H9 (cell line): Measurements from ENCODE around the gene DMRT1. TPM values are rescaled to one million over a fixed set of nuclear protein-coding genes. Genes with fewer than 3 reads are reported as not detected.

ENCODE experiments used
- DNase-seq: peaks from one replicate; pipeline ENCODE4 v3.0.0-alpha.2; 2017
- H2AFZ ChIP-seq: one replicate; pipeline ENCODE4 v1.6.1; 2013; ENCODE audit warnings: mild to moderate bottlenecking, low read length, control low read depth, moderate library complexity
- H2AK5ac ChIP-seq: 2 replicates; pipeline ENCODE4 v1.6.1; 2013; ENCODE audit warnings: low read length, control low read depth, mixed read lengths; ENCODE audit not compliant: insufficient read length
- H2BK120ac ChIP-seq: one replicate; pipeline ENCODE4 v1.6.1; 2013; ENCODE audit warnings: low read depth, mild to moderate bottlenecking, low read length, control low read depth, inconsistent platforms; ENCODE audit not compliant: poor library complexity, severe bottlenecking
- H2BK12ac ChIP-seq: 2 replicates; pipeline ENCODE4 v1.6.1; 2013; ENCODE audit warnings: low read length, control low read depth, mixed read lengths, low read depth; ENCODE audit not compliant: insufficient read length
- H2BK15ac ChIP-seq: 2 replicates; pipeline ENCODE4 v1.6.1; 2013; ENCODE audit warnings: low read depth, low read length, control low read depth
- H2BK20ac ChIP-seq: one replicate; pipeline ENCODE4 v1.6.1; 2013; ENCODE audit warnings: low read depth, mild to moderate bottlenecking, low read length, control low read depth, inconsistent platforms; ENCODE audit not compliant: poor library complexity, severe bottlenecking
- H2BK5ac ChIP-seq: 2 replicates; pipeline ENCODE4 v1.6.1; 2013; ENCODE audit warnings: low read length, control low read depth, mixed read lengths; ENCODE audit not compliant: insufficient read length
- H3K14ac ChIP-seq: 2 replicates; pipeline ENCODE4 v1.6.1; 2013; ENCODE audit warnings: low read length, control low read depth; ENCODE audit not compliant: insufficient read depth
- H3K18ac ChIP-seq: 2 replicates; pipeline ENCODE4 v1.6.1; 2013; ENCODE audit warnings: low read depth, mild to moderate bottlenecking, mixed read lengths, low read length, control low read depth; ENCODE audit not compliant: insufficient read length
- H3K23ac ChIP-seq: 2 replicates; pipeline ENCODE4 v1.6.1; 2013; ENCODE audit warnings: low read length, control low read depth, mixed read lengths, low read depth; ENCODE audit not compliant: insufficient read length
- H3K23me2 ChIP-seq: 2 replicates; pipeline ENCODE4 v1.6.1; 2013; ENCODE audit warnings: low read depth, mild to moderate bottlenecking, mixed read lengths, low read length, control low read depth; ENCODE audit not compliant: insufficient read length, poor library complexity, severe bottlenecking
- H3K27ac ChIP-seq: 2 replicates; pipeline ENCODE4 v1.5.1; 2013; ENCODE audit warnings: low read length, control low read depth, mixed read lengths, low read depth; ENCODE audit not compliant: insufficient read length
- H3K27me3 ChIP-seq: 2 replicates; pipeline ENCODE4 v1.6.1; 2013; ENCODE audit warnings: low read length, control low read depth, inconsistent platforms; ENCODE audit not compliant: insufficient read depth
- H3K4ac ChIP-seq: 2 replicates; pipeline ENCODE4 v1.6.1; 2013; ENCODE audit warnings: low read depth, mild to moderate bottlenecking, control low read depth, inconsistent platforms, low read length, moderate library complexity
- H3K4me1 ChIP-seq: 2 replicates; pipeline ENCODE4 v1.6.1; 2013; ENCODE audit warnings: low read length, control low read depth, inconsistent platforms; ENCODE audit not compliant: insufficient read depth
- H3K4me2 ChIP-seq: 2 replicates; pipeline ENCODE4 v1.6.1; 2013; ENCODE audit warnings: low read length, control low read depth, mixed read lengths; ENCODE audit not compliant: insufficient read length, insufficient read depth
- H3K56ac ChIP-seq: 2 replicates; pipeline ENCODE4 v1.6.1; 2013; ENCODE audit warnings: low read depth, mild to moderate bottlenecking, mixed read lengths, low read length, control low read depth; ENCODE audit not compliant: insufficient read length
- H3K79me1 ChIP-seq: 2 replicates; pipeline ENCODE4 v1.6.1; 2013; ENCODE audit warnings: low read depth, mild to moderate bottlenecking, moderate library complexity, low read length, control low read depth, inconsistent platforms; ENCODE audit not compliant: insufficient read depth, poor library complexity, severe bottlenecking
- H3K79me2 ChIP-seq: 2 replicates; pipeline ENCODE4 v1.6.1; 2013; ENCODE audit warnings: low read length, control low read depth, inconsistent platforms; ENCODE audit not compliant: insufficient read depth
- H3K9ac ChIP-seq: 2 replicates; pipeline ENCODE4 v1.6.1; 2013; ENCODE audit warnings: low read length, control low read depth, mixed read lengths; ENCODE audit not compliant: insufficient read length; ENCODE audit errors: extremely low read depth
- H3K9me3 ChIP-seq: one replicate; pipeline ENCODE4 v1.6.1; 2013; ENCODE audit warnings: low read depth, low read length, inconsistent platforms; ENCODE audit not compliant: control insufficient read depth
- H3T11ph ChIP-seq: one replicate; pipeline ENCODE4 v1.6.1; 2013; ENCODE audit warnings: mild to moderate bottlenecking, low read length, control low read depth, inconsistent platforms
- H4K20me1 ChIP-seq: one replicate; pipeline ENCODE4 v1.6.1; 2013; ENCODE audit not compliant: control insufficient read depth, insufficient read length, insufficient read depth
- H4K5ac ChIP-seq: 2 replicates; pipeline ENCODE4 v1.6.1; 2013; ENCODE audit warnings: low read depth, mild to moderate bottlenecking, mixed read lengths, low read length, control low read depth; ENCODE audit not compliant: insufficient read length
- H4K8ac ChIP-seq: replicated peaks from 2 replicates; pipeline ENCODE4 v1.6.1; 2013; ENCODE audit warnings: low read length, control low read depth, mixed read lengths, low read depth; ENCODE audit not compliant: insufficient read length
- H4K91ac ChIP-seq: 2 replicates; pipeline ENCODE4 v1.6.1; 2013; ENCODE audit warnings: low read depth, mild to moderate bottlenecking, moderate library complexity, mixed read lengths, low read length, control low read depth; ENCODE audit not compliant: insufficient read length
- H3K27ac Mint-ChIP-seq, 3 experiments: 2 replicates in 2 of 3; 3 replicates in 1 of 3; pipeline ENCODE4 v1.8.0; 2020 to 2021; ENCODE audit warnings: mixed read lengths in 3 of 3, mild to moderate bottlenecking in 1 of 3, moderate library complexity in 1 of 3
- H3K27me3 Mint-ChIP-seq: 2 replicates; pipeline ENCODE4 v1.8.0; 2021; ENCODE audit warnings: low read depth, mild to moderate bottlenecking, moderate library complexity, mixed read lengths
- H3K36me3 Mint-ChIP-seq, 3 experiments: 2 replicates in 2 of 3; 3 replicates in 1 of 3; pipeline ENCODE4 v1.8.0; 2020 to 2021; ENCODE audit warnings: low read depth in 3 of 3, mixed read lengths in 3 of 3; ENCODE audit not compliant: insufficient read depth in 1 of 3
- H3K4me1 Mint-ChIP-seq, 2 experiments: 2 replicates each; pipeline ENCODE4 v1.8.0; 2020; ENCODE audit warnings: mixed read lengths in 2 of 2
- H3K4me3 Mint-ChIP-seq, 2 experiments: 2 replicates in 1 of 2; 3 replicates in 1 of 2; pipeline ENCODE4 v1.8.0; 2020 to 2021; ENCODE audit warnings: mild to moderate bottlenecking in 2 of 2, mixed read lengths in 2 of 2, moderate library complexity in 1 of 2
- H3K9me3 Mint-ChIP-seq, 2 experiments: 2 replicates in 1 of 2; 3 replicates in 1 of 2; pipeline ENCODE4 v1.8.0; 2020; ENCODE audit warnings: mild to moderate bottlenecking in 2 of 2, mixed read lengths in 2 of 2, moderate library complexity in 1 of 2
- CTCF ChIP-seq: fragments of 200-600 bp; sonication (generic); conservative IDR thresholded peaks from 3 replicates; pipeline ENCODE4 v1.8.0; 2021; ENCODE audit warnings: antibody characterized with exemption, mild to moderate bottlenecking
- WGBS: extraction: QIAGEN DNeasy Blood & Tissue Kit; methylation state at CpG from one replicate; pipeline ENCODE4 v1.1.7; 2013; ENCODE audit warnings: missing lambda C conversion rate, low lambda C conversion rate, mixed read lengths; ENCODE audit not compliant: insufficient read length; ENCODE audit errors: extremely low coverage; 5-methylcytosine and 5-hydroxymethylcytosine counted together
- total RNA-seq: library from RNA; stranded (reverse); gene quantifications from 2 replicates; pipeline ENCODE4 v1.2.1, GENCODE V29; 2021

DMRT1 gene
- total RNA-seq, 1 experiment from 2014 or later: not detected

GRCh38 chr9:801399-802071 is 40.0 kb upstream of the DMRT1 start:
- Histone ChIP-seq H3K18ac (no peak overlapping the region), H2AFZ (no peak overlapping the region), H2BK12ac (no peak overlapping the region), H3K79me1 (no peaks in the 10 kb centered on the region), H3T11ph (no peak overlapping the region), H3K27me3 (no peaks in the 10 kb centered on the region), H4K20me1 (no peaks in the 10 kb centered on the region), H3K23ac (no peak overlapping the region), H2BK5ac (no peak overlapping the region), H3K4me1 (no peaks in the 10 kb centered on the region), H3K9ac (no peak overlapping the region), H4K8ac (no peak overlapping the region), H3K27ac (no peak overlapping the region), H2BK20ac (no peak overlapping the region), H3K79me2 (no peaks in the 10 kb centered on the region), H3K56ac (no peak overlapping the region), H3K9me3 (no peaks in the 10 kb centered on the region), H3K4ac (no peak overlapping the region), H3K23me2 (no peaks in the 10 kb centered on the region), H2AK5ac (no peak overlapping the region), H2BK15ac (no peak overlapping the region), H3K14ac (no peak overlapping the region), H4K91ac (no peak overlapping the region), H4K5ac (no peak overlapping the region), H2BK120ac (no peak overlapping the region), H3K4me2 (no peak overlapping the region)
- TF ChIP-seq CTCF: no peak
- Mint-ChIP-seq H3K27ac (no peak overlapping the region), H3K36me3 (no peaks in the 10 kb centered on the region; a peak in 1 of 7 replicates), H3K9me3 (no peaks in the 10 kb centered on the region), H3K27me3 (peaks cover 2% of the 10 kb centered on the region; the same call in 1 of the 2 replicates), H3K4me1 (no peaks in the 10 kb centered on the region), H3K4me3 (no peak overlapping the region)
- WGBS: no CpG with 5 or more reads among the region's 11 CpGs
- no peak for DNase-seq
